ENCODE results near the gene ATP9B.

The ATP9B gene

GRCh38 chr18:79424880-79425568 lies 355.8 kb downstream of the ATP9B start:
- DNase-seq (ENCODE audit: extremely low read depth, low read depth): no peak
- TF ChIP-seq CTCF (IDR thresholded peaks at IDR 0.05; ENCODE audit: low read depth, low read length, missing control alignments): no peak
- no peak overlapping the region for H3K4me3 ChIP-seq (replicated peaks; ENCODE audit: low read depth, low read length)

- no peak for TF ChIP-seq CTCF (IDR thresholded peaks at IDR 0.05; ENCODE audit: low read depth, low read length, missing control alignments)
- no peak for DNase-seq (ENCODE audit: extremely low read depth, low read depth)
- no peak overlapping the region for H3K4me3 ChIP-seq (replicated peaks; ENCODE audit: low read depth, low read length)
Observed at GRCh38 chr18:79425569-79425886, 356.3 kb downstream of the ATP9B start.

- no peak for DNase-seq (ENCODE audit: extremely low read depth, low read depth)
- no peak for TF ChIP-seq CTCF (IDR thresholded peaks at IDR 0.05; ENCODE audit: low read depth, low read length, missing control alignments)
- H3K4me3 ChIP-seq (replicated peaks; ENCODE audit: low read depth, low read length): no peak overlapping the region
Observed at GRCh38 chr18:79426376-79427300, 357.4 kb downstream of the ATP9B start.

GRCh38 chr18:79427368-79428225 lies 358.4 kb downstream of the ATP9B start:
- no peak for TF ChIP-seq CTCF (IDR thresholded peaks at IDR 0.05; ENCODE audit: low read depth, low read length, missing control alignments)
- DNase-seq (ENCODE audit: extremely low read depth, low read depth): no peak
- H3K4me3 ChIP-seq (replicated peaks; ENCODE audit: low read depth, low read length): no peak overlapping the region

Measured in HFF-Myc (cell line).